Lower lobe of right lung (tissue), 2 donors: ENCODE data around the gene BCAR1. TPM values are rescaled to one million over a fixed set of nuclear protein-coding genes. Genes with fewer than 3 reads are reported as not detected.
"Not testable (repeated sequence)": the region's sequence is repeated elsewhere in the genome, so short reads cannot be mapped to it uniquely, and the experiment has no call there.

Experiments used
- ATAC-seq, 2 donors: fragments of 200-7000 bp; cut with Tn5 transposase; one replicate each; pipeline ENCODE4 v1.9.1; 2020 to 2022; ENCODE audit warnings: mild to moderate bottlenecking in 2 of 2, moderate library complexity in 2 of 2
- DNase-seq: peaks from one replicate; pipeline ENCODE4 v3.0.0-alpha.2; 2020
- H3K27ac ChIP-seq: fragments of 200-600 bp; one replicate; pipeline ENCODE4 v1.8.0; 2022
- H3K27me3 ChIP-seq: fragments of 200-600 bp; one replicate; pipeline ENCODE4 v1.8.0; 2022; ENCODE audit warnings: low read depth
- H3K36me3 ChIP-seq: fragments of 200-600 bp; one replicate; pipeline ENCODE4 v1.8.0; 2022; ENCODE audit warnings: mild to moderate bottlenecking
- H3K4me1 ChIP-seq: fragments of 200-600 bp; one replicate; pipeline ENCODE4 v1.8.0; 2022
- H3K4me3 ChIP-seq: fragments of 200-600 bp; one replicate; pipeline ENCODE4 v1.8.0; 2022; ENCODE audit warnings: mild to moderate bottlenecking
- H3K9me3 ChIP-seq: fragments of 200-600 bp; one replicate; pipeline ENCODE4 v1.8.0; 2022
- CTCF ChIP-seq: fragments of 200-600 bp; IDR thresholded peaks from one replicate; pipeline ENCODE4 v1.8.0; 2022; ENCODE audit warnings: antibody characterized with exemption, mild to moderate bottlenecking
- intact Hi-C: fragments of 100-400 bp; cut with DNase I; formaldehyde crosslinking; loops from one replicate; pipeline ENCODE4 v1.11.0; 2022
- total RNA-seq: library from RNA; stranded (reverse); fragmentation: NEBNext Ultra II Directional; extraction: Animal tissue kit (Norgen Biotek cat#: 25700); gene quantifications from one replicate; pipeline ENCODE4 v1.2.1, GENCODE V29; 2021
- donor health status: DM: no; HTN: yes; CAD: no; lungs with severe emphysema.

BCAR1 gene
- total RNA-seq, 1 donor from 2014 or later, result 65.1 TPM

- DNase-seq (no peak), ATAC-seq (no peak)
- Histone ChIP-seq H3K9me3 (no peaks in the 10 kb centered on the region), H3K4me1 (peaks cover 7% of the 10 kb centered on the region), H3K27ac (no peak overlapping the region), H3K36me3 (no peaks in the 10 kb centered on the region), H3K27me3 (no peaks in the 10 kb centered on the region), H3K4me3 (no peak overlapping the region)
- intact Hi-C loops, result no loop called here
- no peak for TF ChIP-seq CTCF
Observed at GRCh38 chr16:75271441-75272096, 20.1 kb upstream of the BCAR1 start.

- H3K4me1 ChIP-seq, result peaks cover 22% of the 10 kb centered on the region
- H3K36me3 ChIP-seq, H3K4me3 ChIP-seq, H3K27ac ChIP-seq, H3K27me3 ChIP-seq, H3K9me3 ChIP-seq, DNase-seq, ATAC-seq, intact Hi-C loops: not testable (repeated sequence)
Observed at GRCh38 chr16:75269358-75269757, 17.9 kb upstream of the BCAR1 start.

GRCh38 chr16:75267631-75268264 lies 16.3 kb upstream of the BCAR1 start:
- no peak for TF ChIP-seq CTCF
- Histone ChIP-seq H3K4me3 (no peak overlapping the region), H3K27ac (no peak overlapping the region), H3K36me3 (no peaks in the 10 kb centered on the region), H3K4me1 (peaks cover 38% of the 10 kb centered on the region), H3K27me3 (peaks cover 6% of the 10 kb centered on the region), H3K9me3 (no peaks in the 10 kb centered on the region)
- DNase-seq (peak; percentile 73), ATAC-seq (peak; percentile 69 to 75)
- intact Hi-C loops, result no loop called here

GRCh38 chr16:75266738-75267630 lies 15.6 kb upstream of the BCAR1 start:
- H3K4me3 ChIP-seq, result peak overlapping the region; percentile 98
- no peaks in the 10 kb centered on the region for H3K9me3 ChIP-seq
- peaks cover 40% of the 10 kb centered on the region for H3K4me1 ChIP-seq

GRCh38 chr16:75265911-75266701 lies 14.7 kb upstream of the BCAR1 start:
- no peak for TF ChIP-seq CTCF
- peak overlapping the region; percentile 98 for H3K4me3 ChIP-seq
- peak overlapping the region; percentile 92 for H3K27ac ChIP-seq
- no peaks in the 10 kb centered on the region for H3K9me3 ChIP-seq
- peak; percentile 81 to 83 for ATAC-seq
- DNase-seq, result peak; percentile 83
- peaks cover 49% of the 10 kb centered on the region for H3K4me1 ChIP-seq
- H3K27me3 ChIP-seq, result peaks cover 6% of the 10 kb centered on the region
- intact Hi-C loops, result no loop called here
- H3K36me3 ChIP-seq, result no peaks in the 10 kb centered on the region

More at GRCh38 chr16:75266738-75267630, 15.6 kb upstream of the BCAR1 start:
- Histone ChIP-seq H3K27me3 (peaks cover 6% of the 10 kb centered on the region), H3K27ac (no peak overlapping the region), H3K36me3 (no peaks in the 10 kb centered on the region)
- DNase-seq (peak; percentile 45), ATAC-seq (no peak)
- no peak for TF ChIP-seq CTCF
- intact Hi-C loops, result no loop called here
